ENCODE results near the gene DLGAP1.

DLGAP1 gene

DNA sequence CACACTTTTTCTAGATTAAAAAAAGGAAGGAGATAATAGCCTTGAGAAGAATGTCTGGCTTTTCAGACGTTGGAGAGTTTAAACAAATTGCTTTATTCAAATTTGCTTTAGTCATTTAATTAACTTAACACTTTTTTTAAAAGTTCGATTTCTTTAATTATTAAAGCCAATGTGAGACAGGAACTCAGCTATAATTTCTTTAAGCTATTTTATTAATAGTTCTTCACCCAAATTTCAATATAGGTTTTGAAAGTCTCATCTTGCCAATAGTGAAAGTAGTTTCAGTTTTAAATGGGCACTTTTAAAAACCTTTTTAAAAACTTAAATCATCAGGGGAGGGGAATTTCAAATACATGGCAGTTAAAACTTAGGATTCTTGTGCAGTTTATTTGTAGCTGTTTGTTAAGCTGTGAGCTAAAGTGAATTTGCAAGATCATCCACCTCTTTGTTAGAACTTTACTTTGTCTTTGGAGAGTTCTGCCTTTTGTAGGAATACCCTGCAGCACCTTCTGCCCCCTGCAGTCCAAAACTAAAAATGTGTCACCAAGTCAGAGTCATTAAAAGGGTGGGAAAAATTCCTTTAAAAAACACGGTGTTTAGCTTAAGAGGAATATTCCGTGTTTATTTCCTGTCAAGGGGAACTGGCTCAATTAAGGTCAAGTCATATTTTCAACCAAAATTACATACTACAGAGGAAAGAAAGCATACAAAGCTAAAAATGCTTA is 1000.6 kb downstream of the DLGAP1 start:
- H3K4me1 ChIP-seq: no peaks in the 10 kb centered on the region
- no peaks in the 10 kb centered on the region for H3K9me3 ChIP-seq
- DNase-seq: no peak
- TF ChIP-seq, protein P1, sequence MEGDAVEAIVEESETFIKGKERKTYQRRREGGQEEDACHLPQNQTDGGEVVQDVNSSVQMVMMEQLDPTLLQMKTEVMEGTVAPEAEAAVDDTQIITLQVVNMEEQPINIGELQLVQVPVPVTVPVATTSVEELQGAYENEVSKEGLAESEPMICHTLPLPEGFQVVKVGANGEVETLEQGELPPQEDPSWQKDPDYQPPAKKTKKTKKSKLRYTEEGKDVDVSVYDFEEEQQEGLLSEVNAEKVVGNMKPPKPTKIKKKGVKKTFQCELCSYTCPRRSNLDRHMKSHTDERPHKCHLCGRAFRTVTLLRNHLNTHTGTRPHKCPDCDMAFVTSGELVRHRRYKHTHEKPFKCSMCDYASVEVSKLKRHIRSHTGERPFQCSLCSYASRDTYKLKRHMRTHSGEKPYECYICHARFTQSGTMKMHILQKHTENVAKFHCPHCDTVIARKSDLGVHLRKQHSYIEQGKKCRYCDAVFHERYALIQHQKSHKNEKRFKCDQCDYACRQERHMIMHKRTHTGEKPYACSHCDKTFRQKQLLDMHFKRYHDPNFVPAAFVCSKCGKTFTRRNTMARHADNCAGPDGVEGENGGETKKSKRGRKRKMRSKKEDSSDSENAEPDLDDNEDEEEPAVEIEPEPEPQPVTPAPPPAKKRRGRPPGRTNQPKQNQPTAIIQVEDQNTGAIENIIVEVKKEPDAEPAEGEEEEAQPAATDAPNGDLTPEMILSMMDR (IDR thresholded peaks at IDR 0.05; ENCODE audit: low read depth, low read length): peak; percentile 67
- H3K36me3 ChIP-seq: no peaks in the 10 kb centered on the region
- peak overlapping the region; percentile 21 for H3K4me3 ChIP-seq (ENCODE audit: low read depth, low read length)
- H3K27me3 ChIP-seq: peaks cover 6% of the 10 kb centered on the region

DNA sequence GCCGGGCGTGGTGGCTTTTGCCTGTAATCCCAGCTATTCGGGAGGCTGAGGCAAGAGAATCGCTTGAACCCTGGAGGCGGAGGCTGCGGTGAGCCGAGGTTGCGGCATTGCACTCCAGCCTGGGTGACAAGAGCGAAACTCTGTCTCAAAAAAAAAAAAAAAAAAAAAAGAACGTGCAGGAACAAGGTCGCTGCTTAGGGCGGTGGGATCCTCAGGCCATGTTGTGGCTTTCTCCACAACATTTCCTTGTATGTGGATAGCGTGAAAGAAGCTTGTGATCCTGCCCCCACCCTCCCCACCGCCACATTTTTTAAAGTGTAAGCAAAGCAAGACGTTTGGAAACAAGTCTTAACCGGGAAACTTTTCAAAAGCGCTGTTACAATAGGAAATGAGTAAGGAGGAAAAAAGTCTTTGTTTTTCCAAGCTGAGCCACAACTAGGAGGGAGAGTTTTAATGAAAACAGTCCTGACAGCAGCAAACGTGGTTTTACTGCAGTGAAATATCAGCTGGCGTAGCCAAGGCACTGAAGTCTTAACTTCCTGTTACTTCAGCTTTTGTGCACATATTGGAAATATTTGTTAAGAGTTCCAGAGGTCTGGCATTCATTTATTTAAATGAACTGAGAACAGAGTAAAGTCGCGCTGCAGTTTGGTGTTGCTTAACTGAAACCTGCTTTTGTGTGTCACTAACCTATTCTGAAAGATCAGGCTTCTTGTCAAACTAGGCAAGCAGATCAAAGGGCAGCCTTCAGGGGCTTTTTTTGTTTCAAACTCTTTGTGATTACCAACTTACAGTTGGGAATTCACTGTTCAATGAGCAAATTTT is 1001.4 kb downstream of the DLGAP1 start:
- H3K9me3 ChIP-seq: no peaks in the 10 kb centered on the region
- H3K4me3 ChIP-seq (ENCODE audit: low read depth, low read length): peak overlapping the region; percentile 21; the same call in 1 of the 2 replicates
- TF ChIP-seq, protein P1 (IDR thresholded peaks at IDR 0.05; ENCODE audit: low read depth, low read length): no peak
- H3K4me1 ChIP-seq: no peaks in the 10 kb centered on the region
- peaks cover 6% of the 10 kb centered on the region for H3K27me3 ChIP-seq
- DNase-seq: no peak
- H3K36me3 ChIP-seq: no peaks in the 10 kb centered on the region

DNA sequence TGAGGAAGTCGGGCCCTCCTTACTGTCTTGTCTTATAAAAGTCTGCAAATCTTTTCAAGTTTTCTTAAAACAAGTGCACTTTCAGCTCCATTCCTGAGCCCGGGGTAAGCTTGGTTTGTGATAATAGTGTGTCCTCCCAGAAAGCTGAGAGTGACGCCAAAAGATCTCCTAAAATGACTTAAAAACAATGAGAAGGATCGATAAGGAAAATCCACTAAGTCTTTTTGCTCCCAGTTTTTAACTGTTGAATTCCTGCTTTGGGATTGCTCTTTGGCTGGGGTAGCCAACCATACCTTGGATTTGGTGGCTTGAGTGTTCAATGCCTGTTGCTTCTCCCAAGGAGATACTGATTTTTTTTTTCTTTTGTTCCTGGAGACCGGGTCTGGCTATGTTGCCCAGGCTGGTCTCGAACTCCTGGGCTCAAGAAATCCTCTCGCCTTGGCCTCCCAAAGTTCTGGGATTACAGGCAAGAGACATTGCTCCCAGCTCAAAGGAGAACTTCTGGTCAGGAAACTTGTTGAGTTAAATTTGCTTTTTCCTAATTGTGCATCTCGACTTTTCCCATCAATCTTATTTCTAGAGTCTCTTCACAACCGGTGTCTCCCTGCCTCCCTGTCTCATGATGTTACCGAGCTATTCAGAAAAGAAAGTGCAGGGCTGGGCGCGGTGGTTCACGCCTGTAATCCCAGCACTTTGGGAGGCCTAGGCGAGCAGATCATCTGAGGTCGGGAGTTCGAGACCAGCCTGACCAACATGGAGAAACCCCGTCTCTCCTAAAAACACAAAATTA is 1002.2 kb downstream of the DLGAP1 start:
- DNase-seq: no peak
- H3K4me3 ChIP-seq (ENCODE audit: low read depth, low read length): peak overlapping the region; percentile 64
- H3K27me3 ChIP-seq: peaks cover 6% of the 10 kb centered on the region
- no peaks in the 10 kb centered on the region for H3K4me1 ChIP-seq
- no peaks in the 10 kb centered on the region for H3K9me3 ChIP-seq
- TF ChIP-seq, protein P1 (IDR thresholded peaks at IDR 0.05; ENCODE audit: low read depth, low read length): no peak
- no peaks in the 10 kb centered on the region for H3K36me3 ChIP-seq

DNA sequence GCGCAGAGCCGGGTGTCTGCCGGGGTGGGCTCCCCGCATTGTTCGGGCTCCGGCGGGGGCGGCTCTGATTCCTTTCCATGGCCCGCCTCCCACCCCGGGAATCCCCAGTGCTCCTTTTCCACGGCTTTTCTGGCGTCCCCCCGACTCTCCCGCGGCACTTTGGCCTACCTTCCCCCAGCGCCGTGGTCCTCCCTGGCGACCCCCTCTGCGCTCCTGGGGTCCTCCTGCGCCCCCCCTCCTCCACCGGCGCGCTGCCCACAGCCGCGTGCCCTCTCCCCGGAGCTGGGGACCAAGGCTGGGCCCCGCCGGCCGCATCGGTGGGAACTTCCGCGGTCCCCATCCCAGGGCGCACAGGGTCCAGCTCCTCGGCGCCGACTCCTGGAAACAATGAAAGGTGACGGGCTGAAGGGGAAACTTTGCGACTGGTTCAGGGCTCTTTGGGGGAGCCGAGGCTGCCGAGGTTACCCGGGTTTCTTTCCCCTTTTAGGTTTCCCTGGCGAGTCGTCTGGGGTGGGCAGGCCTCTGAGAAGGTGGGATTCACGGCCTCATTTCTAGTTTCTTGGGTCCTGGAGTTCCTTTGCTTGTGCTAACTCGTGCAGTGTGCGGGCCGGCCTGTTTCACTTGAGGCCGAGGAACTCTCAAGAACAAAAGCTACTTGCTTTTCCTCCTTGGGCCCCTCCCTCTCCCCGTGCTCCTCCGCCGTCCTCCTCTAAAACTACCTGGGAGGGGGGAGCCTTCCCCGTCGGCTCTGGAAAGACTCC is 1002.9 kb downstream of the DLGAP1 start:
- peak overlapping the region; percentile 64 for H3K4me3 ChIP-seq (ENCODE audit: low read depth, low read length)
- TF ChIP-seq, protein P1 (IDR thresholded peaks at IDR 0.05; ENCODE audit: low read depth, low read length): no peak
- DNase-seq: no peak
- no peaks in the 10 kb centered on the region for H3K36me3 ChIP-seq
- H3K27me3 ChIP-seq: peaks cover 6% of the 10 kb centered on the region
- no peaks in the 10 kb centered on the region for H3K9me3 ChIP-seq
- H3K4me1 ChIP-seq: no peaks in the 10 kb centered on the region

DNA sequence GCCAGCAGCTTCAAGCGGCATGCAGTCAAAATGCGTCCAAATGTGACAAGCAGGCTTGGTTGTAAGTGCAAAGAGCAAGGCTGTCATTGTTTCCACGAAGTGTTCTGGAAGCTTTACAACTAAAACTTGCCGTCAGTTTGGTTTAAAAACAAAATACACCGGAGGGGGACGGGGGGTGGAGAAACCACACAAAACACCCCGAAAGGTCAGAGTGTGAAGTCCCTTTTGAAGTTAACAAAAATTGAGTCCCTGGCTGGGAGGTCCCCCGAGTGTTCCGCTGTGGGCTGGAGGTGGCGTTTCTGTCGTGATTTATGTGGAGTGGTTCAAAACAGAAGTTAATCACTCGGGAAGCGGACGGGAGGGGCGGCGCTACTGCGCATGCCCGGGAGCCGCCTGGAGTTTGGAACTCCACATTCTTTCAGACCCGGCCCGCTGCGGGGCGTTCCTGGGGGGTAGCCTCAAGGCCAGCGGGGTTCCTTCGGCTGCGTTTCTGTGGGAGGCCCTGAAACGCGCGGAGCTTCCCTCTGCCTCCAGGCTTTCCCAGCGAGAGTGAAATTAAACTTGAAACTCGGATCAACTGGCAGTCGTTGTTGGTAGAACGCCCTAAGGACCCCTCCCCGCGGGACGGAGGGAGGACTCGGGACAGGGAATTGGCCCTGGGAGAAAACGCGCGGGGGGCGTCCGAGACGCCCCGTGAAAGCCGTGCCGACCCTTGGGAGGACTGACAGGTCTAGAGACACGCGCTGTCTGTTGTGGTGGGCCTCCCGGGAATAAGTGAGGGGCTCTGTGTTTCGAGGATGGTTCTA is 1003.7 kb downstream of the DLGAP1 start:
- peak; percentile 59 for DNase-seq
- peaks cover 6% of the 10 kb centered on the region for H3K27me3 ChIP-seq
- peak overlapping the region; percentile 64 for H3K4me3 ChIP-seq (ENCODE audit: low read depth, low read length)
- no peaks in the 10 kb centered on the region for H3K4me1 ChIP-seq
- H3K36me3 ChIP-seq: no peaks in the 10 kb centered on the region
- TF ChIP-seq, protein P1 (IDR thresholded peaks at IDR 0.05; ENCODE audit: low read depth, low read length): no peak
- H3K9me3 ChIP-seq: no peaks in the 10 kb centered on the region
